HEK293 (cell line): Measurements from ENCODE around the gene TRNAU1AP.

Experiments
- CTCF ChIA-PET: fragments of 350-600 bp; formaldehyde crosslinking; extraction: SDS; loops from one replicate; lab custom pipeline; 2021; ENCODE audit warnings: antibody characterized with exemption; lab: Yijun Ruan, JAX
- POLR2A ChIA-PET: fragments of 300-600 bp; formaldehyde crosslinking; extraction: SDS; loops from one replicate; lab custom pipeline; 2020; ENCODE audit warnings: antibody characterized with exemption, inconsistent platforms; lab: Yijun Ruan, JAX
- H3K27ac ChIP-seq: fragments of 200-500 bp; sonication (Bioruptor generic); 2 replicates; pipeline ENCODE4 v1.5.1; 2014; ENCODE audit warnings: low read depth, low read length, control low read depth, inconsistent platforms; ENCODE audit errors: extremely low read depth
- H3K36me3 ChIP-seq, 2 experiments: fragments of 200-500 bp in 1 of 2; sonication (Bioruptor generic) in 1 of 2; 1 replicate in 1 of 2; 2 replicates in 1 of 2; pipeline ENCODE4 v1.5.1; 2014 to 2017; ENCODE audit warnings: inconsistent platforms in 2 of 2, low read length in 2 of 2; ENCODE audit not compliant: control insufficient read depth in 2 of 2, insufficient read depth in 1 of 2
- H3K4me1 ChIP-seq: fragments of 200-500 bp; sonication (Bioruptor generic); 2 replicates; pipeline ENCODE4 v1.5.1; 2014; ENCODE audit warnings: mild to moderate bottlenecking, low read length, inconsistent platforms; ENCODE audit not compliant: control insufficient read depth, insufficient read depth
- H3K4me3 ChIP-seq: 2 replicates; pipeline ENCODE4 v1.5.1; 2011; ENCODE audit warnings: low read depth, mild to moderate bottlenecking, control low read depth, low read length, moderate library complexity
- H3K9me3 ChIP-seq: fragments of 200-500 bp; sonication (Bioruptor generic); 2 replicates; pipeline ENCODE4 v1.5.1; 2014; ENCODE audit warnings: low read depth, low read length, inconsistent platforms; ENCODE audit not compliant: control insufficient read depth, insufficient read depth
- ELK4 ChIP-seq: IDR thresholded peaks from 2 replicates; pipeline ENCODE4 v1.6.1; 2011; ENCODE audit warnings: mild to moderate bottlenecking, low read depth, low read length, borderline replicate concordance
- KLF16 ChIP-seq: fragments of 450-650 bp; formaldehyde crosslinking; IDR thresholded peaks from 2 replicates; pipeline ENCODE4 v1.5.1; 2017; ENCODE audit warnings: missing biosample characterization, missing genetic modification characterization
- KLF8 ChIP-seq: fragments of 450-650 bp; formaldehyde crosslinking; IDR thresholded peaks from 2 replicates; pipeline ENCODE4 v1.5.1; 2016; ENCODE audit warnings: missing biosample characterization, missing genetic modification characterization
- OSR2 ChIP-seq: fragments of 450-650 bp; formaldehyde crosslinking; IDR thresholded peaks from 2 replicates; pipeline ENCODE4 v1.5.1; 2016; ENCODE audit warnings: missing biosample characterization, missing genetic modification characterization
- PRDM1 ChIP-seq: fragments of 450-650 bp; formaldehyde crosslinking; IDR thresholded peaks from 2 replicates; pipeline ENCODE4; 2016; ENCODE audit warnings: missing biosample characterization, missing genetic modification characterization
- PRDM10 ChIP-seq: fragments of 450-650 bp; formaldehyde crosslinking; IDR thresholded peaks from 2 replicates; pipeline ENCODE4 v1.5.1; 2016; ENCODE audit warnings: missing biosample characterization, missing genetic modification characterization
- SETDB1 ChIP-seq: IDR thresholded peaks from one replicate; pipeline ENCODE4 v1.6.1; 2017; ENCODE audit warnings: mild to moderate bottlenecking, low read length, moderate library complexity, mixed read lengths; ENCODE audit not compliant: insufficient read length
- WT1 ChIP-seq: fragments of 450-650 bp; formaldehyde crosslinking; IDR thresholded peaks from 2 replicates; pipeline ENCODE4 v1.5.1; 2016; ENCODE audit warnings: missing biosample characterization, missing genetic modification characterization
- ZNF121 ChIP-seq: fragments of 450-650 bp; formaldehyde crosslinking; IDR thresholded peaks from 2 replicates; pipeline ENCODE4 v1.5.1; 2016; ENCODE audit warnings: missing biosample characterization, missing genetic modification characterization
- ZNF16 ChIP-seq: fragments of 450-650 bp; formaldehyde crosslinking; IDR thresholded peaks from 2 replicates; pipeline ENCODE4 v1.5.1; 2016; ENCODE audit warnings: low read depth, missing biosample characterization, missing genetic modification characterization
- ZNF184 ChIP-seq: fragments of 450-650 bp; IDR thresholded peaks from 2 replicates; pipeline ENCODE4 v1.5.1; 2018; ENCODE audit warnings: missing biosample characterization, mild to moderate bottlenecking, missing genetic modification characterization
- ZNF214 ChIP-seq: fragments of 450-650 bp; formaldehyde crosslinking; IDR thresholded peaks from 2 replicates; pipeline ENCODE4 v1.5.1; 2017; ENCODE audit warnings: missing biosample characterization, mild to moderate bottlenecking, missing genetic modification characterization, borderline replicate concordance
- ZNF221 ChIP-seq: fragments of 450-650 bp; formaldehyde crosslinking; IDR thresholded peaks from 2 replicates; pipeline ENCODE4 v1.5.1; 2017; ENCODE audit warnings: missing biosample characterization, missing genetic modification characterization, borderline replicate concordance
- ZNF239 ChIP-seq: fragments of 450-650 bp; formaldehyde crosslinking; IDR thresholded peaks from 2 replicates; pipeline ENCODE4 v1.5.1; 2016; ENCODE audit warnings: missing biosample characterization, missing genetic modification characterization
- ZNF248 ChIP-seq: fragments of 450-650 bp; formaldehyde crosslinking; IDR thresholded peaks from 2 replicates; pipeline ENCODE4 v1.5.1; 2017; ENCODE audit warnings: missing biosample characterization, missing genetic modification characterization
- ZNF335 ChIP-seq: fragments of 450-650 bp; formaldehyde crosslinking; conservative IDR thresholded peaks from 2 replicates; pipeline ENCODE4 v1.5.1; 2016; ENCODE audit warnings: missing biosample characterization, missing genetic modification characterization
- ZNF350 ChIP-seq: fragments of 450-650 bp; formaldehyde crosslinking; IDR thresholded peaks from 2 replicates; pipeline ENCODE4 v1.5.0; 2017; ENCODE audit warnings: missing biosample characterization, mild to moderate bottlenecking, missing genetic modification characterization
- ZNF473 ChIP-seq: fragments of 450-650 bp; formaldehyde crosslinking; IDR thresholded peaks from 2 replicates; pipeline ENCODE4 v1.5.1; 2017; ENCODE audit warnings: missing biosample characterization, missing genetic modification characterization
- ZNF580 ChIP-seq: fragments of 450-650 bp; formaldehyde crosslinking; IDR thresholded peaks from 2 replicates; pipeline ENCODE4 v1.5.1; 2016; ENCODE audit warnings: missing biosample characterization, missing genetic modification characterization
- ZNF600 ChIP-seq: fragments of 450-650 bp; formaldehyde crosslinking; IDR thresholded peaks from 2 replicates; pipeline ENCODE4 v1.5.1; 2016; ENCODE audit warnings: missing biosample characterization, missing genetic modification characterization
- ZNF645 ChIP-seq: fragments of 450-650 bp; formaldehyde crosslinking; IDR thresholded peaks from 2 replicates; pipeline ENCODE4; 2016; ENCODE audit warnings: missing biosample characterization, missing genetic modification characterization
- ZNF670 ChIP-seq: fragments of 450-650 bp; formaldehyde crosslinking; IDR thresholded peaks from 2 replicates; pipeline ENCODE4 v1.5.1; 2016; ENCODE audit warnings: missing biosample characterization, missing genetic modification characterization, low read depth
- ZNF747 ChIP-seq: fragments of 450-650 bp; formaldehyde crosslinking; IDR thresholded peaks from 2 replicates; pipeline ENCODE4 v1.5.1; 2016; ENCODE audit warnings: missing biosample characterization, missing genetic modification characterization
- TF ChIP-seq, protein P1 (sequence below): fragments of 450-650 bp; formaldehyde crosslinking; IDR thresholded peaks from 2 replicates; pipeline ENCODE4 v1.5.1; 2017; ENCODE audit warnings: missing biosample characterization, missing genetic modification characterization
- TF ChIP-seq, protein P2 (sequence below): fragments of 450-650 bp; formaldehyde crosslinking; IDR thresholded peaks from 2 replicates; pipeline ENCODE4 v1.5.1; 2017; ENCODE audit warnings: missing biosample characterization, missing genetic modification characterization

TRNAU1AP gene

DNA sequence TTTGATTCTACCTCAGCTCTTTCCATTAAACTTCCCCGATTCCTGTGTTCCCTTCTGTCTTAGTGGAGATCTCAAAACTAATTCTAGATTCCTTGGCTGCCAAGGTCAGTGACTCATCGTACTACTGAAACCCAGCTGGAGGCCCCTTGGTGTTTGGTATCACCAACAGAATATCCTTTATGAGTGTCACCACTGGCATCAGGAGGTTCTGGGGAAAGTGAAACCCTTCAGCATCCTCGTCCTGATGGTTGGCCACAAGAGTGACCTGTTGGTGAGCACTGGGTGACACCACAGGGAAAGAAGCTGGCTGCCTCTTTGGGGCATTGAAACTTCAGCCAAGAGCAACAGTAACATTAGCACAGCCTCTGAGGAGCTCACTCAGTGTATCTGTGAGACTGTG is 48.8 kb downstream of the TRNAU1AP start (continued):
- 0 out of 2 replicates have a peak, but pooled peaks have one; percentile 12 for TF ChIP-seq OSR2 (tag by site-specific recombination)

GRCh38 chr1:28602536-28603439 is 49.9 kb downstream of the TRNAU1AP start:
- H3K9me3 ChIP-seq: no peaks in the 10 kb centered on the region
- H3K27ac ChIP-seq: no peak overlapping the region
- ChIA-PET CTCF (interaction anchor here (0.6 to 4.5 kb wide), 29 partner anchors 9 to 693 kb away, joined by 3 to 26 read pairs (median 4); no protein-coding TSS in a partner anchor), POLR2A (interaction anchor here (0.6 to 5.4 kb wide), 11 partner anchors 16 to 355 kb away, joined by 3 to 56 read pairs (median 3); partner anchors contain the start of gene RCC1)
- no peak overlapping the region for H3K4me3 ChIP-seq
- peaks cover 4 to 54% of the 10 kb centered on the region in 2 experiments; a peak in 2 of 3 replicates for H3K36me3 ChIP-seq
- peaks cover 5% of the 10 kb centered on the region for H3K4me1 ChIP-seq
- TF ChIP-seq ZNF214 (tag by site-specific recombination): no peak
- TF ChIP-seq ZNF473: no peak
- TF ChIP-seq ZNF248 (tag by site-specific recombination): no peak
- TF ChIP-seq PRDM1 (tag by site-specific recombination): no peak
- peak; percentile 98 for TF ChIP-seq PRDM10 (tag by site-specific recombination)
- TF ChIP-seq ZNF350: no peak
- no peak for TF ChIP-seq SETDB1
- TF ChIP-seq ZNF600 (tag by site-specific recombination): peak; percentile 99
- TF ChIP-seq ZNF239 (tag by site-specific recombination): no peak
- TF ChIP-seq ZNF670 (tag by site-specific recombination): no peak
- TF ChIP-seq ZNF184 (tag by site-specific recombination): no peak
- TF ChIP-seq ZNF645 (tag by site-specific recombination): no peak
- TF ChIP-seq, protein P1, sequence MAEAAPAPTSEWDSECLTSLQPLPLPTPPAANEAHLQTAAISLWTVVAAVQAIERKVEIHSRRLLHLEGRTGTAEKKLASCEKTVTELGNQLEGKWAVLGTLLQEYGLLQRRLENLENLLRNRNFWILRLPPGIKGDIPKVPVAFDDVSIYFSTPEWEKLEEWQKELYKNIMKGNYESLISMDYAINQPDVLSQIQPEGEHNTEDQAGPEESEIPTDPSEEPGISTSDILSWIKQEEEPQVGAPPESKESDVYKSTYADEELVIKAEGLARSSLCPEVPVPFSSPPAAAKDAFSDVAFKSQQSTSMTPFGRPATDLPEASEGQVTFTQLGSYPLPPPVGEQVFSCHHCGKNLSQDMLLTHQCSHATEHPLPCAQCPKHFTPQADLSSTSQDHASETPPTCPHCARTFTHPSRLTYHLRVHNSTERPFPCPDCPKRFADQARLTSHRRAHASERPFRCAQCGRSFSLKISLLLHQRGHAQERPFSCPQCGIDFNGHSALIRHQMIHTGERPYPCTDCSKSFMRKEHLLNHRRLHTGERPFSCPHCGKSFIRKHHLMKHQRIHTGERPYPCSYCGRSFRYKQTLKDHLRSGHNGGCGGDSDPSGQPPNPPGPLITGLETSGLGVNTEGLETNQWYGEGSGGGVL (tag by site-specific recombination): no peak
- TF ChIP-seq KLF16 (tag by site-specific recombination): no peak
- TF ChIP-seq ZNF16 (tag by site-specific recombination): no peak
- no peak for TF ChIP-seq ZNF121 (tag by site-specific recombination)
- peak; percentile 42; the same call in 1 of the 2 replicates for TF ChIP-seq ZNF580 (tag by site-specific recombination)
- peak; percentile 32; the same call in 1 of the 2 replicates for TF ChIP-seq KLF8 (tag by site-specific recombination)
- no peak for TF ChIP-seq WT1 (tag by site-specific recombination)
- TF ChIP-seq ELK4: no peak
- TF ChIP-seq, protein P2, sequence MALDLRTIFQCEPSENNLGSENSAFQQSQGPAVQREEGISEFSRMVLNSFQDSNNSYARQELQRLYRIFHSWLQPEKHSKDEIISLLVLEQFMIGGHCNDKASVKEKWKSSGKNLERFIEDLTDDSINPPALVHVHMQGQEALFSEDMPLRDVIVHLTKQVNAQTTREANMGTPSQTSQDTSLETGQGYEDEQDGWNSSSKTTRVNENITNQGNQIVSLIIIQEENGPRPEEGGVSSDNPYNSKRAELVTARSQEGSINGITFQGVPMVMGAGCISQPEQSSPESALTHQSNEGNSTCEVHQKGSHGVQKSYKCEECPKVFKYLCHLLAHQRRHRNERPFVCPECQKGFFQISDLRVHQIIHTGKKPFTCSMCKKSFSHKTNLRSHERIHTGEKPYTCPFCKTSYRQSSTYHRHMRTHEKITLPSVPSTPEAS: no peak
- TF ChIP-seq ZNF747: no peak
- TF ChIP-seq ZNF335 (tag by site-specific recombination): peak; percentile 49; the same call in 1 of the 2 replicates
- TF ChIP-seq ZNF221: no peak
